ENCODE measurements around the gene UBE3D. TPM values are rescaled to one million over a fixed set of nuclear protein-coding genes. Genes with fewer than 3 reads are reported as not detected.
"Not testable (repeated sequence)": the region's sequence is repeated elsewhere in the genome, so short reads cannot be mapped to it uniquely, and the experiment has no call there.

Gene UBE3D
- total RNA-seq, 2 experiments from 2014 or later = 4.4 to 5.0 TPM

DNA sequence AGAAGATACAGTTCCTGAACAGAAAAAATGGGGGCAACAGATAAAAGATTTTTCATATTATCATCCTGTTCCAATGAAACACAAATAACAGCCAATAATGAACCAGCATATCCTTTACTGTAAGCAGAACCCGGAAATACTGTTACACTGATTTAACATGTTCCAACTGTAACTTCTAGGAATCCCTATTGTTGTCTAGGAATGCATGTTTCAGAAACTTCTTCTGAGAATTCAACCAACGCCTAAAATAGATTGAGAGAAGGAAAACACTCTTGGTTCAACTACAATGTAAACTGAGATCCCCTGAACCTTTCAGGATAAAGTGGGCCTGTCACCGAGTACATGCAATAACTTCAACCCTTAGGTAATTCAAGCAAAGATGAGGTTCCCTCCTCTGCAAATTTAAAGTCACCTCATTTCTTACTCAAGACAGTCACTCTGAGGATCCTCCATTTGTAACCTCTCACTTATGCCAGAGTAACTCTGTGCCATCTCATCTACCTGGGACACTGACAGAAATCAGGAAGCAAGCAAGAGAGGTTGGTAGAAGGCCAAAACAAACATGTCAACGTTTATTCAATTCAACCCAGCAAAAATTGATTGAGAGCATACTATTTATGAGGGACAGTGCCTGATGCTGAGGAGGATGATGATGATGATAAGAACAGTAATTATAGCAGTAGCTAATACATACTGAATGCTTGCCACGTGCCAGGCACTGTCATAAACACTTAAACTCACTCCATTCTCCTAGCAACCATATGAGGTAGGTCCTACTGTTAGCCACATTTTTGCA, 14.1 kb downstream of the UBE3D start:
- H3K27me3 Mint-ChIP-seq (ENCODE audit: low read depth) = no peaks in the 10 kb centered on the region
- H3K4me3 Mint-ChIP-seq = no peak overlapping the region
- no peaks in the 10 kb centered on the region for H3K4me1 Mint-ChIP-seq (ENCODE audit: low read depth)
- no peak for DNase-seq
- POLR2A ChIA-PET = no interaction called here
- CTCF ChIA-PET = interaction anchor here (4.4 kb wide), 1 partner anchor 14 kb away, joined by 53 read pairs; the partner anchor contains the start of genes DOP1A and UBE3D
- H3K36me3 Mint-ChIP-seq (ENCODE audit: low read depth) = peaks cover 5% of the 10 kb centered on the region
- H3K9me3 Mint-ChIP-seq (ENCODE audit: insufficient read depth) = no peaks in the 10 kb centered on the region
- ATAC-seq = no peak
- no peak overlapping the region for H3K27ac Mint-ChIP-seq

DNA sequence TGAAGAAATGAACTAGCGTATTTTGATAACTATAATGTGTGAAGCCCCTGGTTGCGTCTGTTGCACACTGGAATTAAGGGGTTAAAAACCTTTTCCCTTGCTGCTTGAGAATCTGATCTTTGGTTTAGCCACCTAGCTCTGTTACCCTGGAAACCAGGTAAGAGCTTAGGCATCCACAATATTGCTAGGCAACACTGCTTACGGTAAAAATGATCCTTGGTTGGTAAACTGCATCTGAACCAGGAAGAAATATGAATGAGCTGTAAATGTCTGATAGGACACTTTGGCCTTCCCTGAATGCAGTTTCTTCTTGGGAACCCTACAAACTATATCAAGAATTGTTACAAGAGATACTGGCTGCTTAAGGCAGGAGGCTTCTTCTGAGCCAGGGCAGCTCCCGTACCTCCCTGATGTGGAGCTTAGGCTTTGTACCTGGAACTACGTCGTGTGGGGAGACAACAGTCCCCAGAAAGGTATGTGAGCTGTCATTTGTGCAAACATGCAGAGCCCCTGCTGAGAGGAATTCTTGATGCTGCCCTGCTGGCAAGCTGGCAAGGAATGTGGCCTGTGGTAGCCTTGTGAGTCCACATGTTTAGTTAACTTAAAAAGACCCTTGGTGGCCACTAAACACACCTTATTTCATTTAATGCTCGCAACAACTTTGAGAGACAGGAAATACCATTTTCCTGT, 18.4 kb downstream of the UBE3D start:
- DNase-seq = no peak
- ChIA-PET POLR2A (no interaction called here), CTCF (interaction anchor here (0.6 to 1.7 kb wide), 4 partner anchors 11 to 776 kb away, joined by 3 to 5 read pairs (median 4); partner anchors contain the start of genes DOP1A and UBE3D)
- Mint-ChIP-seq H3K4me1 (ENCODE audit: low read depth) (no peaks in the 10 kb centered on the region), H3K27me3 (ENCODE audit: low read depth) (no peaks in the 10 kb centered on the region), H3K9me3 (ENCODE audit: insufficient read depth) (no peaks in the 10 kb centered on the region), H3K27ac (no peak overlapping the region), H3K4me3 (no peak overlapping the region), H3K36me3 (ENCODE audit: low read depth) (no peaks in the 10 kb centered on the region)
- no peak for ATAC-seq

DNA sequence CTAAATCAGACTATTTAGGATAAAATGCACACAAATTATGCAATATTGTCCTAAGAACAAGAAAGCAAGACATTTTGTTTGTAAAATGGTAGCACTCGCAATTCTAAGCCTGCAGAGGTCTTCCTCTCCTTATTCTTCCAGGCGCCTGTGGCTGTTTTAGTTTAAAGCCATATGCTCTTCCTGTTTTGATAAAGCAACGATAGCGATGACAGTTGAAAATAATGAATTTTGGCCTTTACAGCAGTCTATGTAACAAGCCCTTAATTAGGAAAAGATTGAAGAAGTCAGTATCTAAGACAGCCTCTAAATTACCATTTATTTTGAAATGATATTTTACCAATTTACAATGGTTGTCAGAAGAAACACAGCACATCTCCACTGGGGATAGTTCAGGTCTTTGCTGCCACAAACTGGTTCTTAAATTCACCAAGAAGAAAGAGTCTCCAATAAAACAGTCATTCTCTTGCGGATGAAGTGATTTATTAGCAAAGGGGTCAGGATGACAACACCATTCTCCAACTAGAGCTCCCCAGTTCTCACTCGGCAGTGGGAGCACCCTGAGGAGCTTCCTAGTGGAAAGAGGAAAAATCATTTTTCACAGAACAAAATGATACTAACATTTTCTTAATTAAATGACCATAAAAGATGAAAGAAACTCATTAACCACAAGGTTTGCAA, 21.4 kb downstream of the UBE3D start:
- no peak overlapping the region for H3K27ac Mint-ChIP-seq
- H3K27me3 Mint-ChIP-seq (ENCODE audit: low read depth) = no peaks in the 10 kb centered on the region
- no peaks in the 10 kb centered on the region for H3K4me1 Mint-ChIP-seq (ENCODE audit: low read depth)
- no peaks in the 10 kb centered on the region for H3K36me3 Mint-ChIP-seq (ENCODE audit: low read depth)
- CTCF ChIA-PET = interaction anchor here (0.7 to 1.8 kb wide), 3 partner anchors 9 to 21 kb away, joined by 3 to 4 read pairs (median 4); partner anchors contain the start of gene UBE3D
- DNase-seq (no peak), ATAC-seq (no peak)
- POLR2A ChIA-PET = no interaction called here
- no peak overlapping the region for H3K4me3 Mint-ChIP-seq
- no peaks in the 10 kb centered on the region for H3K9me3 Mint-ChIP-seq (ENCODE audit: insufficient read depth)

DNA sequence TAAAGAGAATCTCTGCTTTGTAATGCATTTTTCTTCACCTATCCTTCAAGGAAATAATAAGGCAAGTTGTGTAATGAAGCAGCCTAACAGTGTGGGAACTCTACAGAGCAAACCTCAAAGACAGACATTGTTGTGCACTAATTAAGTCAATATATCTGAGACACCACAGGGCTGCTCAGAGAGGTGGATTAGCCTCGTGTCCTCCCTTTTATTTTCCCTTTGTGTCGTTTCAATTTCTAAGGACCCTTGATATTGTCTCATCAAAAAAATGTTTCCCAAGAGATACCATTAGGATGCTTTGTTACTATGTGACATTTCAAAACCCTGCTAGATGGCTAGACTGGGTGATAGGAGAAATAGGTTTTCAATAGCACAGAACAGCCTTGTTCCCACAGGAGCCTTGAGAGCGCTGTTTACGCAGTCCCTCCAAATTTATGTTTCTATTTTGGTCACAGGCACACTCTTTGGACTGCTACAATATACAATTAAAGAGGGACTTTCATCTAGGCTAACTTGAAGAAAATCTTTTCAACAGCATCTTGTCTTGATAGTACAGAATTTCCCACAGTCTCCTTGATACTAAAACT, 23.1 kb downstream of the UBE3D start:
- ChIA-PET POLR2A (no interaction called here), CTCF (interaction anchor here (1.8 kb wide), 1 partner anchor 23 kb away, joined by 4 read pairs; the partner anchor contains the start of gene UBE3D)
- no peak overlapping the region for H3K4me3 Mint-ChIP-seq
- no peaks in the 10 kb centered on the region for H3K9me3 Mint-ChIP-seq (ENCODE audit: insufficient read depth)
- no peaks in the 10 kb centered on the region for H3K27me3 Mint-ChIP-seq (ENCODE audit: low read depth)
- H3K4me1 Mint-ChIP-seq (ENCODE audit: low read depth) = no peaks in the 10 kb centered on the region
- H3K27ac Mint-ChIP-seq = no peak overlapping the region
- no peak for DNase-seq
- no peaks in the 10 kb centered on the region for H3K36me3 Mint-ChIP-seq (ENCODE audit: low read depth)
- ATAC-seq = no peak

DNA sequence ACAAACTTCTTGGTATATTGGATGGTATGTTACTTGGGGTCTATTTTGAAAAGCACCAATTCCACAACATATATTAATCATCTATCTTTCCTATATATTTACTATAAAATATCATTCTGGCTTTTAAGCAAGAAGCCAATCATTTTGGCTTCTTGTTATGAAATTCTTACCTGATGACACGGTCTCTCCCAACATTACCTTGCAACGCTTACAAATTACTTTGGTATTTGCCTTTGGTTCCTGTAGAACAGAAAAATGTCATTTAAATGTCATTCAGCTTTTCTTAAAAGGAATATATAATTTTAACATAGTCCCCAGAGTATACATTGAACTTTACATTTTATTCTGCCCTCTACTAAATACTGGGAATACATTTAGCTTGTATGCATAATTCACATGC, 27.4 kb downstream of the UBE3D start:
- ATAC-seq (no peak), DNase-seq (no peak)
- H3K27me3 Mint-ChIP-seq (ENCODE audit: low read depth) = no peaks in the 10 kb centered on the region
- peaks cover 18% of the 10 kb centered on the region for H3K36me3 Mint-ChIP-seq (ENCODE audit: low read depth)
- ChIA-PET CTCF (interaction anchor here (2.0 kb wide), 1 partner anchor 27 kb away, joined by 8 read pairs; the partner anchor contains the start of gene UBE3D), POLR2A (no interaction called here)
- H3K9me3 Mint-ChIP-seq (ENCODE audit: insufficient read depth) = peaks cover 3% of the 10 kb centered on the region
- no peaks in the 10 kb centered on the region for H3K4me1 Mint-ChIP-seq (ENCODE audit: low read depth)
- H3K4me3 Mint-ChIP-seq = no peak overlapping the region
- H3K27ac Mint-ChIP-seq = no peak overlapping the region

DNA sequence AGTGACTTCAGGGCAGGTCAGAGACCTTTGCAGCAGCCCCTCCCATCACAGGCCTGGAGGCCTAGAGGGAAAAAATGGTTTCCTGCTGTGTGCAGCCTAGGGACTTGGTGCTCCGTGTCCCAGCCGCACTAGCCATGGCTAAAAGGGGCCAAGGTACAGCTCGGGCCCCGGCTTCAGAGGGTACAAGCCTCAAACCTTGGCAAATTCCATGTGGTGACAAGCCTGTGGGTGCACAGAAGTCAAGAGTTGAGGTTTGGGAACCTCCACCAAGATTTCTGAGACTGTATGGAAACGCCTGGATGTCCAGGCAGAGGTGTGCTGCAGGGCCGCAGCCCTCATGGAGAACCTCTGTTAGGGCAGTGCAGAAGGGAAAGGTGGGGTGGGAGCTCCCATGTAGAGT, 34.0 kb downstream of the UBE3D start:
- Mint-ChIP-seq H3K36me3 (ENCODE audit: low read depth) (peaks cover 31% of the 10 kb centered on the region), H3K4me3 (no peak overlapping the region), H3K27ac (no peak overlapping the region), H3K4me1 (ENCODE audit: low read depth) (no peaks in the 10 kb centered on the region), H3K9me3 (ENCODE audit: insufficient read depth) (peaks cover 10% of the 10 kb centered on the region), H3K27me3 (ENCODE audit: low read depth) (no peaks in the 10 kb centered on the region)
- DNase-seq (no peak), ATAC-seq (no peak)
- POLR2A ChIA-PET = no interaction called here
- CTCF ChIA-PET = no interaction called here

DNA sequence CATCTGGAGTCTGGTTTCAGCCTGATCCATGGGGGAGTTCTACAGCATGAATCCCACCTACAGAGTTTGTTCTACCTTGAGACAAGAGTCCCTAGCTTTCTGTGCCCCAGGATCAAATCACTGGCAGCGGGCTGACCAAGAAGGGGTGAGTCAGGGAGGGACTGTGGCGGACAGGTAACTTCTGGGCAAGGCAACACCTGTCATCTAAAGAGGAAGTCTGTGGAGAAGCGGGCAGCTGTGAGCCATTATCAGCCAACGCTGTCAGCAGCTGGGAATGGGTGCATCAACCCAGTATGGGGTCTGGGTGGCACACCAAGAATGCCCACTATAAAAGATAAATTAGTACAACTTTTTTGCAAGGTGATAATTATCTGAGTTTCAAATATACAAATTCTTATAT, 45.9 kb downstream of the UBE3D start:
- no peak overlapping the region for H3K4me3 Mint-ChIP-seq
- no peak overlapping the region for H3K27ac Mint-ChIP-seq
- CTCF ChIA-PET = no interaction called here
- H3K9me3 Mint-ChIP-seq (ENCODE audit: insufficient read depth) = peaks cover 4% of the 10 kb centered on the region
- DNase-seq (no peak), ATAC-seq (no peak)
- POLR2A ChIA-PET = interaction anchor here (0.8 kb wide), 1 partner anchor 38 kb away, joined by 3 read pairs; no protein-coding TSS in a partner anchor
- H3K27me3 Mint-ChIP-seq (ENCODE audit: low read depth) = no peaks in the 10 kb centered on the region
- no peaks in the 10 kb centered on the region for H3K4me1 Mint-ChIP-seq (ENCODE audit: low read depth)
- H3K36me3 Mint-ChIP-seq (ENCODE audit: low read depth) = peaks cover 22% of the 10 kb centered on the region

DNA sequence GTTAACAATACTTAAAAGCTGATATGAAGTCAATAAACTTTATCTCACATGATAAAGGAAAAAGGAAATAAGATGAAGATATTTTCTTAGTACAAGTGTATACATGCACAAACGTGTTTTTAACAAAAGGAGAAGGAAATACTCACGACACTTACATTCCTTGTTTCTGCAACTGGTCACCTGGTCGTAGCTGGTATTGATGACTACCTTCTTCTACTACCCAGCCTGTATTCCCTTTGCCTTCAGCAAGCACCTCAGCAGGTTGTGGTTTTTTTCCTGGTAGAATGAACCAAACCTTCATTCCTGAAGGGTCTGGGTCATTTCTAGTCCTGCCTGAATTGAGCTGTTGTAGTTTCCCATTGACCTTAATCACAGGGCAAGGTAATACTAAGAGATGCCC, 54.5 kb downstream of the UBE3D start:
- CTCF ChIA-PET; POLR2A ChIA-PET; H3K4me1 Mint-ChIP-seq (ENCODE audit: low read depth): not testable (repeated sequence)

DNA sequence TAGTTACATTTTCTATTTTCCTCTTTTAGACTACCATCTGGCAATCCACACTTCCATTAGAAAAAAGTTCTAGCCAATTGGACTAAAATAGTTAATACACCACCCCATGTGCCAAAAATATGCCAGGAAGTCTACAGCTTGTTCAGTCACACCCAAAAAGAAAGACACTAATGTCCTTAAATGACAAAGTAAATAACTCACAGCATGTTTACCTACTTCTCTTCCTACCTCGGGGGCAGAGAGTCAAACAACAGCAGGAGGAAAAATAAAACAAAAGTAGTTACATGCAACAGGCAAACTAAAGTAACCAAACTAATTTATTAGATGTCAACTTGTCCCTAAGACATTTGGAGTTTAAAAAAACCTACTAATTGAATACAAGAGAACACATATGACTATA, 57.0 kb downstream of the UBE3D start:
- H3K36me3 Mint-ChIP-seq (ENCODE audit: low read depth) = no peaks in the 10 kb centered on the region
- H3K27ac Mint-ChIP-seq = no peak overlapping the region
- DNase-seq = no peak
- H3K4me3 Mint-ChIP-seq = no peak overlapping the region
- no peaks in the 10 kb centered on the region for H3K9me3 Mint-ChIP-seq (ENCODE audit: insufficient read depth)
- ChIA-PET POLR2A (no interaction called here), CTCF (no interaction called here)
- no peaks in the 10 kb centered on the region for H3K4me1 Mint-ChIP-seq (ENCODE audit: low read depth)
- no peaks in the 10 kb centered on the region for H3K27me3 Mint-ChIP-seq (ENCODE audit: low read depth)
- ATAC-seq = no peak

More for the DNA sequence above, 54.5 kb downstream of the UBE3D start:
- ATAC-seq; H3K4me3 Mint-ChIP-seq; H3K36me3 Mint-ChIP-seq (ENCODE audit: low read depth); DNase-seq; H3K27ac Mint-ChIP-seq; H3K27me3 Mint-ChIP-seq (ENCODE audit: low read depth); H3K9me3 Mint-ChIP-seq (ENCODE audit: insufficient read depth): not testable (repeated sequence)

DNA sequence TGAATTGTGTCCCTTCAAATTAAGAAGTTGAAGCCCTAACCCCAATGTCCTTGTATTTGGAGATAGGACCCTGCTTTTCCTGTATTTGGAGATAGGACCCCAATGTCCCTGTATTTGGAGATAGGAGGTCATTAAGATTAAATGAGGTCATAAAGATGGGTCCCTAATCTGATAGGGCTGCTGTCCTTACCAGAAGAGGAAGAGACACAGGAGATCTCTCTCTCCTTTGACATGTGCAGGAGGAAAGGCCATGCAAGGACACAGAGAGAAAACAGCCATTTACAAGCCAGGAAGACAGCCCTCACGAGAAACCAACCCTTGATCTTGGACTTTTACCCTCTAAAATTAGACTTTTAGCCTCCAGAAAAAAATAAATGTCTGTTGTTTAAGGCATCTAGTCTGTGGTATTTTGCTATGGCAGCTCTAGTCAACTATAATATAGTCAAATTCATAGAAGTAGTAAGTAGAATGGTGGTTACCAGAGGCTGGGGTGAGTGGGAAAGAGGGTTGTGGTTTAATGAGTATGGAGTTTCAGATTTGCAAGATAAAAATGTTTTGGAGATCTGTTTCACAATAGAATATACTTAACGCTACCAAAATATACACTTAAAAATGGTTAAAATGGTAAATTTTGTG, 59.3 kb downstream of the UBE3D start:
- POLR2A ChIA-PET = no interaction called here
- CTCF ChIA-PET = no interaction called here
- Mint-ChIP-seq H3K9me3 (ENCODE audit: insufficient read depth) (no peaks in the 10 kb centered on the region), H3K36me3 (ENCODE audit: low read depth) (no peaks in the 10 kb centered on the region), H3K27ac (no peak overlapping the region), H3K4me3 (no peak overlapping the region), H3K4me1 (ENCODE audit: low read depth) (no peaks in the 10 kb centered on the region), H3K27me3 (ENCODE audit: low read depth) (no peaks in the 10 kb centered on the region)
- DNase-seq (no peak), ATAC-seq (no peak)

DNA sequence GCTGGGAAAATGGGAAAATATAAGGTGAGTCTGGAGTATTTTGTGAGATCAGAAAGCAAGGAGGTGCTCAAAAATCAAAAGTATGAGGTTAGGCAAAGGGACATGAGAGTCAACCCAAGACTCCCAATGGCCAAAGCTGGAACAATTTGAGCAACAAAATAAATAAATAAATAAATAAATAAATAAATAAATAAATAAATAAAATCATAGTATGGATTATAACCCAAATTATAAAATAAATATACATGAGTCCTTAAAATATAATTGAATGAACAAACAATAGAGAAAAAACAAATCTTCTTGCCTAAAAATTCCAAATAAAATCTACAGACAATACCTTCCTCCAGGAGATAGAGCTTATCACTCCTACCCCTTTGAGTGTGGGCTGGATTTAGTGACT, 69.5 kb downstream of the UBE3D start:
- Mint-ChIP-seq H3K36me3 (ENCODE audit: low read depth) (no peaks in the 10 kb centered on the region), H3K9me3 (ENCODE audit: insufficient read depth) (no peaks in the 10 kb centered on the region), H3K27me3 (ENCODE audit: low read depth) (no peaks in the 10 kb centered on the region), H3K4me3 (no peak overlapping the region), H3K4me1 (ENCODE audit: low read depth) (no peaks in the 10 kb centered on the region), H3K27ac (no peak overlapping the region)
- ATAC-seq (no peak), DNase-seq (no peak)
- ChIA-PET CTCF (no interaction called here), POLR2A (no interaction called here)

Measured in activated CD8-positive, alpha-beta T cell treated with anti-CD3 and anti-CD28 coated beads, Interleukin-2, amount 10 ng/mL, durations not matched to agents 7 days and 5 days (primary cell).